Progenitor cell of endocrine pancreas (in vitro differentiated cells): ENCODE results near the gene NELFA. TPM values are rescaled to one million over a fixed set of nuclear protein-coding genes. Genes with fewer than 3 reads are reported as not detected.

Experiments
- DNase-seq: peaks from one replicate; pipeline ENCODE4 v3.0.0; 2021; ENCODE audit warnings: low spot score; ENCODE audit not compliant: unreplicated experiment
- H3K27ac Mint-ChIP-seq: 2 replicates; pipeline ENCODE4 v1.8.0; 2021; ENCODE audit warnings: mild to moderate bottlenecking, moderate library complexity, mixed read lengths
- H3K27me3 Mint-ChIP-seq: 2 replicates; pipeline ENCODE4 v1.8.0; 2021; ENCODE audit warnings: mixed read lengths
- H3K36me3 Mint-ChIP-seq: 2 replicates; pipeline ENCODE4 v1.8.0; 2022; ENCODE audit warnings: mixed read lengths; ENCODE audit not compliant: insufficient read depth
- H3K4me1 Mint-ChIP-seq: 2 replicates; pipeline ENCODE4 v1.8.0; 2021; ENCODE audit warnings: low read depth, mixed read lengths
- H3K4me3 Mint-ChIP-seq: 2 replicates; pipeline ENCODE4 v1.8.0; 2021; ENCODE audit warnings: low read depth, mild to moderate bottlenecking, moderate library complexity, mixed read lengths
- H3K9me3 Mint-ChIP-seq: 2 replicates; pipeline ENCODE4 v1.8.0; 2021; ENCODE audit warnings: low read depth, mixed read lengths
- CTCF ChIP-seq: fragments of 200-600 bp; sonication (generic); IDR thresholded peaks from one replicate; pipeline ENCODE4 v1.5.0; 2021; ENCODE audit warnings: antibody characterized with exemption, mild to moderate bottlenecking; ENCODE audit not compliant: unreplicated experiment
- total RNA-seq: library from RNA; stranded (reverse); gene quantifications from 2 replicates; pipeline ENCODE4 v1.2.1, GENCODE V29; 2021

NELFA gene
- total RNA-seq, 1 donor from 2014 or later = 52.5 TPM

GRCh38 chr4:1981251-1982058 lies 27.3 kb downstream of the NELFA start:
- Mint-ChIP-seq H3K36me3 (peaks cover 28% of the 10 kb centered on the region), H3K27me3 (no peaks in the 10 kb centered on the region), H3K4me3 (no peak overlapping the region), H3K9me3 (no peaks in the 10 kb centered on the region), H3K4me1 (no peaks in the 10 kb centered on the region), H3K27ac (peak overlapping the region; percentile 22)
- no peak for DNase-seq
- no peak for TF ChIP-seq CTCF

- Mint-ChIP-seq H3K36me3 (peaks cover 31% of the 10 kb centered on the region), H3K27ac (peak overlapping the region; percentile 60), H3K4me3 (no peak overlapping the region), H3K9me3 (no peaks in the 10 kb centered on the region), H3K4me1 (no peaks in the 10 kb centered on the region), H3K27me3 (no peaks in the 10 kb centered on the region)
- no peak for DNase-seq
- no peak for TF ChIP-seq CTCF
Observed at GRCh38 chr4:1980561-1981041, 28.2 kb downstream of the NELFA start.

- Mint-ChIP-seq H3K4me3 (no peak overlapping the region), H3K4me1 (no peaks in the 10 kb centered on the region), H3K36me3 (peaks cover 35% of the 10 kb centered on the region), H3K27me3 (no peaks in the 10 kb centered on the region), H3K9me3 (no peaks in the 10 kb centered on the region), H3K27ac (peak overlapping the region; percentile 83)
- no peak for TF ChIP-seq CTCF
- no peak for DNase-seq
Observed at GRCh38 chr4:1979477-1980196, 29.1 kb downstream of the NELFA start.

GRCh38 chr4:1978741-1979476 lies 29.9 kb downstream of the NELFA start:
- H3K4me3 Mint-ChIP-seq = no peak overlapping the region
- H3K27me3 Mint-ChIP-seq = no peaks in the 10 kb centered on the region
- no peaks in the 10 kb centered on the region for H3K4me1 Mint-ChIP-seq
- H3K36me3 Mint-ChIP-seq = peaks cover 38% of the 10 kb centered on the region
- no peak for DNase-seq
- no peaks in the 10 kb centered on the region for H3K9me3 Mint-ChIP-seq
- peak overlapping the region; percentile 79 for H3K27ac Mint-ChIP-seq
- TF ChIP-seq CTCF = no peak

GRCh38 chr4:1978226-1978625 lies 30.5 kb downstream of the NELFA start:
- H3K27ac Mint-ChIP-seq = peak overlapping the region; percentile 45
- no peak overlapping the region for H3K4me3 Mint-ChIP-seq
- TF ChIP-seq CTCF = no peak
- H3K27me3 Mint-ChIP-seq = no peaks in the 10 kb centered on the region
- DNase-seq = no peak
- no peaks in the 10 kb centered on the region for H3K4me1 Mint-ChIP-seq
- peaks cover 38% of the 10 kb centered on the region for H3K36me3 Mint-ChIP-seq
- no peaks in the 10 kb centered on the region for H3K9me3 Mint-ChIP-seq
